Measurements from ENCODE around the gene ASNS. TPM values are rescaled to one million over a fixed set of nuclear protein-coding genes. Genes with fewer than 3 reads are reported as not detected.

The ASNS gene
- total and polyA plus RNA-seq, 2 experiments from 2014 or later, result 163 to 166 TPM

- ATAC-seq (no peak), DNase-seq (ENCODE audit: low spot score) (no peak)
- Histone ChIP-seq H3K79me2 (replicated peaks; ENCODE audit: insufficient read depth) (no peaks in the 10 kb centered on the region), H4K20me1 (replicated peaks; ENCODE audit: insufficient read depth) (no peaks in the 10 kb centered on the region), H3K4me2 (no peak overlapping the region), H3K27me3 (ENCODE audit: insufficient read depth) (no peaks in the 10 kb centered on the region), H3K36me3 (ENCODE audit: insufficient read depth) (no peaks in the 10 kb centered on the region), H2AFZ (no peak overlapping the region), H3F3A (replicated peaks; ENCODE audit: low read depth) (no peaks in the 10 kb centered on the region), H3K4me3 (no peak overlapping the region), H3K4me1 (ENCODE audit: insufficient read depth) (no peaks in the 10 kb centered on the region), H3K9me2 (ENCODE audit: insufficient read depth) (no peaks in the 10 kb centered on the region), H3K27ac (ENCODE audit: low read depth) (no peak overlapping the region)
- H3K27ac Mint-ChIP-seq, result no peak overlapping the region
- H3K4me3 Mint-ChIP-seq, result no peak overlapping the region
- no peaks in the 10 kb centered on the region for H3K4me1 Mint-ChIP-seq
- peaks cover 16% of the 10 kb centered on the region; the same call in 2 of the 3 replicates for H3K36me3 Mint-ChIP-seq (ENCODE audit: low read depth)
- H3K9me3 Mint-ChIP-seq, result peaks cover 24% of the 10 kb centered on the region
- peaks cover 6% of the 10 kb centered on the region for H3K27me3 Mint-ChIP-seq (ENCODE audit: insufficient read depth, low read depth, poor library complexity)
- TF ChIP-seq ETS1 (IDR thresholded peaks at IDR 0.05), result no peak
- TF ChIP-seq EZH2 (IDR thresholded peaks at IDR 0.05; ENCODE audit: low read depth, unreplicated experiment), result no peak
- TF ChIP-seq POLR2AphosphoS5 (IDR thresholded peaks at IDR 0.05; ENCODE audit: low read depth), result no peak
- no peak for TF ChIP-seq ZNF331 (CRISPR knock-in tag; IDR thresholded peaks at IDR 0.05; ENCODE audit: low read depth)
- no peak for TF ChIP-seq ZNF462 (CRISPR knock-in tag; IDR thresholded peaks at IDR 0.05)
- TF ChIP-seq ZNF114 (CRISPR knock-in tag; IDR thresholded peaks at IDR 0.05), result no peak
- TF ChIP-seq CREB1 (CRISPR knock-in tag; IDR thresholded peaks at IDR 0.05; ENCODE audit: low read depth), result no peak
- TF ChIP-seq CTCF (conservative IDR thresholded peaks at IDR 0.05; ENCODE audit: low read depth in 2 of 2), result no peak
- no peak for TF ChIP-seq JUNB (IDR thresholded peaks at IDR 0.05; ENCODE audit: unreplicated experiment)
- TF ChIP-seq REST (IDR thresholded peaks at IDR 0.05; ENCODE audit: unreplicated experiment), result no peak
Observed at GRCh38 chr7:97842772-97843345, 29.3 kb downstream of the ASNS start.
